Esophagus squamous epithelium (tissue), 4 donors: ENCODE results near the gene HLA-E.

ENCODE experiments used
- CTCF ChIP-seq, 6 experiments: fragments of 450-650 bp in 4 of 6; fragments of 200-600 bp in 2 of 6; sonication (generic) in 2 of 6; IDR thresholded peaks; one replicate each; pipeline ENCODE4 v1.5.1; 2016 to 2019; ENCODE audit warnings: antibody characterized with exemption in 6 of 6, mild to moderate bottlenecking in 4 of 6, moderate library complexity in 4 of 6
- POLR2A ChIP-seq, 4 donors: fragments of 450-650 bp; IDR thresholded peaks; one replicate each; pipeline ENCODE4 v1.6.1; 2017; ENCODE audit warnings: antibody characterized with exemption in 4 of 4, mild to moderate bottlenecking in 4 of 4, moderate library complexity in 3 of 4

GRCh38 chr6:30537931-30538330 is 48.6 kb downstream of the HLA-E start:
- TF ChIP-seq CTCF (IDR thresholded peaks at IDR 0.05): no peak
- no peak for TF ChIP-seq POLR2A (IDR thresholded peaks at IDR 0.05)
